ENCODE data around the gene SYT9.

SYT9 gene

GRCh38 chr11:7347611-7348431 is 96.1 kb downstream of the SYT9 start:
- H3K27ac ChIP-seq (ENCODE audit: extremely low read depth, low read depth, low read length) = no peak overlapping the region
- TF ChIP-seq ZNF585B (tag by site-specific recombination; IDR thresholded peaks at IDR 0.05) (no peak), ZNF837 (tag by site-specific recombination; IDR thresholded peaks at IDR 0.05) (no peak), KLF1 (tag by site-specific recombination; IDR thresholded peaks at IDR 0.05) (no peak), ZNF514 (tag by site-specific recombination; IDR thresholded peaks at IDR 0.05) (no peak), ZBTB20 (tag by site-specific recombination; IDR thresholded peaks at IDR 0.05) (no peak), ZNF548 (tag by site-specific recombination; IDR thresholded peaks at IDR 0.05) (no peak), ZNF114 (tag by site-specific recombination; IDR thresholded peaks at IDR 0.05) (no peak), ZSCAN30 (tag by site-specific recombination; IDR thresholded peaks at IDR 0.05) (no peak), ZNF133 (tag by site-specific recombination; IDR thresholded peaks at IDR 0.05) (no peak)
- TF ChIP-seq, protein P1, sequence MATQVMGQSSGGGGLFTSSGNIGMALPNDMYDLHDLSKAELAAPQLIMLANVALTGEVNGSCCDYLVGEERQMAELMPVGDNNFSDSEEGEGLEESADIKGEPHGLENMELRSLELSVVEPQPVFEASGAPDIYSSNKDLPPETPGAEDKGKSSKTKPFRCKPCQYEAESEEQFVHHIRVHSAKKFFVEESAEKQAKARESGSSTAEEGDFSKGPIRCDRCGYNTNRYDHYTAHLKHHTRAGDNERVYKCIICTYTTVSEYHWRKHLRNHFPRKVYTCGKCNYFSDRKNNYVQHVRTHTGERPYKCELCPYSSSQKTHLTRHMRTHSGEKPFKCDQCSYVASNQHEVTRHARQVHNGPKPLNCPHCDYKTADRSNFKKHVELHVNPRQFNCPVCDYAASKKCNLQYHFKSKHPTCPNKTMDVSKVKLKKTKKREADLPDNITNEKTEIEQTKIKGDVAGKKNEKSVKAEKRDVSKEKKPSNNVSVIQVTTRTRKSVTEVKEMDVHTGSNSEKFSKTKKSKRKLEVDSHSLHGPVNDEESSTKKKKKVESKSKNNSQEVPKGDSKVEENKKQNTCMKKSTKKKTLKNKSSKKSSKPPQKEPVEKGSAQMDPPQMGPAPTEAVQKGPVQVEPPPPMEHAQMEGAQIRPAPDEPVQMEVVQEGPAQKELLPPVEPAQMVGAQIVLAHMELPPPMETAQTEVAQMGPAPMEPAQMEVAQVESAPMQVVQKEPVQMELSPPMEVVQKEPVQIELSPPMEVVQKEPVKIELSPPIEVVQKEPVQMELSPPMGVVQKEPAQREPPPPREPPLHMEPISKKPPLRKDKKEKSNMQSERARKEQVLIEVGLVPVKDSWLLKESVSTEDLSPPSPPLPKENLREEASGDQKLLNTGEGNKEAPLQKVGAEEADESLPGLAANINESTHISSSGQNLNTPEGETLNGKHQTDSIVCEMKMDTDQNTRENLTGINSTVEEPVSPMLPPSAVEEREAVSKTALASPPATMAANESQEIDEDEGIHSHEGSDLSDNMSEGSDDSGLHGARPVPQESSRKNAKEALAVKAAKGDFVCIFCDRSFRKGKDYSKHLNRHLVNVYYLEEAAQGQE (tag by site-specific recombination; IDR thresholded peaks at IDR 0.05) = no peak
- no peaks in the 10 kb centered on the region for H3K36me3 ChIP-seq (ENCODE audit: control insufficient read depth in 2 of 2, insufficient read depth in 1 of 2, low read length in 2 of 2)
- ChIA-PET POLR2A (interaction anchor here (0.6 kb wide), 1 partner anchor 178 kb away, joined by 6 read pairs; no protein-coding TSS in a partner anchor), CTCF (interaction anchor here (0.6 kb wide), 1 partner anchor 29 kb away, joined by 3 read pairs; no protein-coding TSS in a partner anchor)
- H3K4me1 ChIP-seq (ENCODE audit: control insufficient read depth, insufficient read depth, low read length) = peaks cover 3% of the 10 kb centered on the region; the same call in 1 of the 2 replicates
- H3K9me3 ChIP-seq (ENCODE audit: control insufficient read depth, insufficient read depth, low read depth, low read length) = no peaks in the 10 kb centered on the region
- H3K4me3 ChIP-seq (ENCODE audit: low read depth, low read length) = no peak overlapping the region

DNA sequence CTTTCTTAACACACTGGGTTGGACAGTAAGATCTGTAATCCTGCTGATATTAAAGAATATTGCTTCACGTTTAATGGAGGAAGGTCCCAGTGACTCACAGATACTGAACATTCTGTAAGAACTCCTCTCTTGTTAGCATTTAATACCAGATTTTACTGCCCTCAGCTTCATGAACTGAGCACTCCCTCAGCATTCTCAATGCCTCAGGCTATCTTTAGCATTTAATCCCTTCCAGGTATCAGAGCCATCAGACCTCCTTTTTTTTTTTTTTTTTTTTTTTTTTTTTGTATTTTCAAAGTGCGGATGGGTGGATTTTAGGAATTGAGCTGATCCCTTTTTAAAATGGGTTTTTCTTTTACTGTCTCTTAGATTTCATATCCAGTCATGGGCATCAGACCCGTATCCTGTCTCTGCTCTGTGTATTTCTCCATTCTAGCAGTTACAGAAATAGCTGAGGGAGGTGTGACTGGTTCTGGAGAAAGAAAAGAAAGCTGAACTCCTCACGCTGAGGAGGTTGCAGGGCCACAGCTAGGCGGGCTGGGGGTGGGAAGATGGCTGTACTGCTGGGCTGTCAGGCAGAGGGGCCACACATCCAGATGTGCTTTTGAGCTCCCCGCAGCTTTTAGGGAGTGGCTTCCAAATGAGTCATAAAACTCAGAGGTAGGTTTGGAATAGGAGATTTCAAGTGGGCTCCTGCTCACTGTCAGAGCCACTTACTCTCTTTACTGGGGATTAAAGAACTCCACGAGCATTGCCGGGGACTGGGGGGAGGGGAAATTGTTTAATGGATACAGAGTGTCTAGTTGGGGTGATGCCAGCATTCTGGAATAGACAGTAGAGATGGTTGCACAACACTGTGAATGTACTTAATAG is 97.0 kb downstream of the SYT9 start:
- ChIA-PET POLR2A (interaction anchor here (0.6 kb wide), 1 partner anchor 179 kb away, joined by 6 read pairs; no protein-coding TSS in a partner anchor), CTCF (interaction anchor here (0.5 to 0.6 kb wide), 3 partner anchors 103 to 346 kb away, joined by 3 to 5 read pairs (median 3); no protein-coding TSS in a partner anchor)
- no peaks in the 10 kb centered on the region for H3K9me3 ChIP-seq (ENCODE audit: control insufficient read depth, insufficient read depth, low read depth, low read length)
- H3K36me3 ChIP-seq (ENCODE audit: control insufficient read depth in 2 of 2, insufficient read depth in 1 of 2, low read length in 2 of 2) = peaks cover 0 to 3% of the 10 kb centered on the region in 2 experiments; a peak in 1 of 3 replicates
- H3K4me1 ChIP-seq (ENCODE audit: control insufficient read depth, insufficient read depth, low read length) = peaks cover 3% of the 10 kb centered on the region; the same call in 1 of the 2 replicates
- no peak overlapping the region for H3K4me3 ChIP-seq (ENCODE audit: low read depth, low read length)
- H3K27ac ChIP-seq (ENCODE audit: extremely low read depth, low read depth, low read length) = 0 out of 2 replicates have a peak overlapping the region, but pooled peaks have one; percentile 18
- TF ChIP-seq ZNF112 (tag by site-specific recombination; IDR thresholded peaks at IDR 0.05) (no peak), PRDM1 (tag by site-specific recombination; IDR thresholded peaks at IDR 0.05) (no peak), ZNF366 (tag by site-specific recombination; conservative IDR thresholded peaks at IDR 0.05) (peak; percentile 29), ZNF155 (tag by site-specific recombination; IDR thresholded peaks at IDR 0.05) (no peak), ZNF133 (tag by site-specific recombination; IDR thresholded peaks at IDR 0.05) (no peak), ZNF529 (tag by site-specific recombination; IDR thresholded peaks at IDR 0.05; ENCODE audit: insufficient replicate concordance) (no peak), ZFHX2 (tag by site-specific recombination; conservative IDR thresholded peaks at IDR 0.05) (0 out of 2 replicates have a peak, but pooled peaks have one; percentile 21), ZNF624 (tag by site-specific recombination; IDR thresholded peaks at IDR 0.05) (no peak), ZNF555 (tag by site-specific recombination; conservative IDR thresholded peaks at IDR 0.05) (no peak), ZNF791 (tag by site-specific recombination; IDR thresholded peaks at IDR 0.05) (no peak), ZNF202 (tag by site-specific recombination; IDR thresholded peaks at IDR 0.05; ENCODE audit: borderline replicate concordance) (no peak), MEIS1 (CRISPR knock-in tag; IDR thresholded peaks at IDR 0.05; ENCODE audit: borderline replicate concordance) (no peak), ZNF341 (tag by site-specific recombination; IDR thresholded peaks at IDR 0.05; ENCODE audit: low read depth) (peak; percentile 85), ZNF311 (tag by site-specific recombination; IDR thresholded peaks at IDR 0.05; ENCODE audit: borderline replicate concordance) (no peak), ZNF664 (tag by site-specific recombination; IDR thresholded peaks at IDR 0.05) (no peak), ZNF2 (tag by site-specific recombination; IDR thresholded peaks at IDR 0.05) (no peak), ZNF561 (tag by site-specific recombination; IDR thresholded peaks at IDR 0.05; ENCODE audit: borderline replicate concordance) (no peak), ZNF707 (tag by site-specific recombination; IDR thresholded peaks at IDR 0.05) (no peak)
- TF ChIP-seq, protein P2, sequence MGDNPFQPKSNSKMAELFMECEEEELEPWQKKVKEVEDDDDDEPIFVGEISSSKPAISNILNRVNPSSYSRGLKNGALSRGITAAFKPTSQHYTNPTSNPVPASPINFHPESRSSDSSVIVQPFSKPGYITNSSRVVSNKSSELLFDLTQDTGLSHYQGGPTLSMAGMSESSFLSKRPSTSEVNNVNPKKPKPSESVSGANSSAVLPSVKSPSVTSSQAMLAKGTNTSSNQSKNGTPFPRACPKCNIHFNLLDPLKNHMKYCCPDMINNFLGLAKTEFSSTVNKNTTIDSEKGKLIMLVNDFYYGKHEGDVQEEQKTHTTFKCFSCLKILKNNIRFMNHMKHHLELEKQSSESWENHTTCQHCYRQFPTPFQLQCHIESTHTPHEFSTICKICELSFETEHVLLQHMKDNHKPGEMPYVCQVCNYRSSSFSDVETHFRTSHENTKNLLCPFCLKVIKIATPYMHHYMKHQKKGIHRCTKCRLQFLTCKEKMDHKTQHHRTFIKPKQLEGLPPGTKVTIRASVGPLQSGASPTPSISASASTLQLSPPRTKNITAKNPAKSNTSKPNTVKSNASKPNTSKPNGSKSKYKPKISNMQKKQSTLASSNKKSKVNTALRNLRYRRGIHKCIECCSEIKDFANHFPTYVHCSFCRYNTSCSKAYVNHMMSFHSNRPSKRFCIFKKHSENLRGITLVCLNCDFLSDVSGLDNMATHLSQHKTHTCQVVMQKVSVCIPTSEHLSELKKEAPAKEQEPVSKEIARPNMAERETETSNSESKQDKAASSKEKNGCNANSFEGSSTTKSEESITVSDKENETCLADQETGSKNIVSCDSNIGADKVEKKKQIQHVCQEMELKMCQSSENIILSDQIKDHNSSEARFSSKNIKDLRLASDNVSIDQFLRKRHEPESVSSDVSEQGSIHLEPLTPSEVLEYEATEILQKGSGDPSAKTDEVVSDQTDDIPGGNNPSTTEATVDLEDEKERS (tag by site-specific recombination; IDR thresholded peaks at IDR 0.05) = no peak
